ENCODE results near the gene LAX1.
"Not testable (repeated sequence)": the region's sequence is repeated elsewhere in the genome, so short reads cannot be mapped to it uniquely, and the experiment has no call there.

Gene LAX1, protein sequence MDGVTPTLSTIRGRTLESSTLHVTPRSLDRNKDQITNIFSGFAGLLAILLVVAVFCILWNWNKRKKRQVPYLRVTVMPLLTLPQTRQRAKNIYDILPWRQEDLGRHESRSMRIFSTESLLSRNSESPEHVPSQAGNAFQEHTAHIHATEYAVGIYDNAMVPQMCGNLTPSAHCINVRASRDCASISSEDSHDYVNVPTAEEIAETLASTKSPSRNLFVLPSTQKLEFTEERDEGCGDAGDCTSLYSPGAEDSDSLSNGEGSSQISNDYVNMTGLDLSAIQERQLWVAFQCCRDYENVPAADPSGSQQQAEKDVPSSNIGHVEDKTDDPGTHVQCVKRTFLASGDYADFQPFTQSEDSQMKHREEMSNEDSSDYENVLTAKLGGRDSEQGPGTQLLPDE

DNA sequence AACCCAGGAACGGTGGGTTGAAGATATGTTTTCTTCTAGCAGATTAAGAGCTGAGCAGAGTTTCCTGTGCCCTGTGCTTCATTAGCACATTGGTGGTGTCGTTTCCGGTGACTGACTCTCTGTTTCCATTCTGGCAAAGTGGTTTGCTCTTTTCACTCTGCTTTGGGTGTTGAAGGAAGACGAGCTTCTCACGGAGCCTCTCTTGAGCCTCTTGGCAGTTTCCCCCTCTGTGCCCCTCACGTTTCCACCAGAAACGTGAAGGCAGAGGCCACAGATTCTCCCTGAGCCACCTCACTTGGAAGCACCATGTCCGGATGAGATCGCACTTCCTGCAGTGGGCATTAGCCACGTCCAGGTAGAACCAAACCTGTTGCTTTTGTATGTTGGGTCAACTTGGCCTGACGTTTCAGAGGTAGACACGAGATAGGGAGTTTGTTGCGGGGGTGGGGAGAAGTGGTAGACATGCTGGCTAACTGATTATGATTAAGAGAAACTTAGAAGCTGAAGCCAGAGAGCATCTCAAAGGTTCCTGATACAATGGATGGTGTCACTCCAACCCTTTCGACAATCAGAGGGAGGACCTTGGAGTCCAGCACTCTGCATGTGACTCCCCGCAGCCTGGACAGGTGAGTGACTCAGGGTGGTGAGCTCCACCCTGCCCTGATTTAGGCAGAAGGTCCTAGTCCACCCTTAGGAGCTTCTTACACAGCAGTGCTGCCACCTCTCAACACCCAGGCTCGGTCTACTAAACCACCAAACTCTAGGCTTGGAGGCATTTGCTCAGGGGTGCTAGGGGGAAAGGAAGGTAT is at the start of gene LAX1:
Gene LAX1 (plus strand): TSS at position 155 of the 809 bp plus-strand sequence. CDS start 383 bp downstream, at position 538.
- peak; percentile 55 to 62 for DNase-seq (ENCODE audit: low read depth in 2 of 2)

DNA sequence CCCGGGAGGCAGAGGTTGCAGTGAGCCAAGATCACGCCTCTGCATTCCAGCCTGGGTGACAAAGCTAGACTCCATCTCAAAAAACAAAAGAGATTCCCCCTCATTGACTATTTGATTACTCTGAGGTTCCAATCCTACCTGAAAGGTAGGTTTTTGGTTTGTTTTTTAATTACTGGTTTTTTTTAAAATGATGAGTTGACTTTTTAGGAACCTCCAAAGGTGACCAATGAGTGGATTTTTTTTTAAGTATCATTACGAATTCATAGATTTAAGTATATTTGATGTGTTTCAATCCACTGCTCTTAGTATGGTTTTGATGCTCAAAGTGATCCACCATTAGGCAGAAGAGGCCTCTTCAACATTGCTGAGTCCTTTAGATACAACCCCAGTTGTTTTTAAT is 47.9 kb upstream of the LAX1 start:
- no peak for DNase-seq (ENCODE audit: low read depth in 2 of 2)

DNA sequence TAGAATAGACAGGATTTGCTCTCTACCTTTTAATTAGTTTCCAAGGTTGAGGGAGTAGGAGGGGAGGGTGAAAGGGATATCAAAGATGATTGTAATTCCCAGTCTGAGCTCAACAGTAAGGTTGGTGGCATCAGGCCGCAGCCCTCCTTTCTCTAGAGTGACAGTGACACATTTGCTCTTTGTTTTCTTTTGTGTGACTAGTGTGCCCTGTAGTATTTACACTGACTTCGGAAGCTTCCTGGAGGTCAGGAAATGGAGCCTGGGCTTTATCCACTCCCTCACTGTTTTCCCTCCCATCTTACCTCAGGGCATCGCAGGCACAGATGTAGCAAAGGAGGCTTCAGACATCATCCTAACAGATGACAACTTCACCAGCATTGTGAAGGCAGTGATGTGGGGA is 44.7 kb upstream of the LAX1 start:
- DNase-seq (ENCODE audit: low read depth in 2 of 2), result no peak

GRCh38 chr1:203722909-203723308 is 42.1 kb upstream of the LAX1 start:
- DNase-seq (ENCODE audit: low read depth in 2 of 2), result no peak

- DNase-seq (ENCODE audit: low read depth in 2 of 2), result no peak
These were observed 38.5 kb upstream of the LAX1 start for GRCh38 chr1:203726417-203726867.

DNA sequence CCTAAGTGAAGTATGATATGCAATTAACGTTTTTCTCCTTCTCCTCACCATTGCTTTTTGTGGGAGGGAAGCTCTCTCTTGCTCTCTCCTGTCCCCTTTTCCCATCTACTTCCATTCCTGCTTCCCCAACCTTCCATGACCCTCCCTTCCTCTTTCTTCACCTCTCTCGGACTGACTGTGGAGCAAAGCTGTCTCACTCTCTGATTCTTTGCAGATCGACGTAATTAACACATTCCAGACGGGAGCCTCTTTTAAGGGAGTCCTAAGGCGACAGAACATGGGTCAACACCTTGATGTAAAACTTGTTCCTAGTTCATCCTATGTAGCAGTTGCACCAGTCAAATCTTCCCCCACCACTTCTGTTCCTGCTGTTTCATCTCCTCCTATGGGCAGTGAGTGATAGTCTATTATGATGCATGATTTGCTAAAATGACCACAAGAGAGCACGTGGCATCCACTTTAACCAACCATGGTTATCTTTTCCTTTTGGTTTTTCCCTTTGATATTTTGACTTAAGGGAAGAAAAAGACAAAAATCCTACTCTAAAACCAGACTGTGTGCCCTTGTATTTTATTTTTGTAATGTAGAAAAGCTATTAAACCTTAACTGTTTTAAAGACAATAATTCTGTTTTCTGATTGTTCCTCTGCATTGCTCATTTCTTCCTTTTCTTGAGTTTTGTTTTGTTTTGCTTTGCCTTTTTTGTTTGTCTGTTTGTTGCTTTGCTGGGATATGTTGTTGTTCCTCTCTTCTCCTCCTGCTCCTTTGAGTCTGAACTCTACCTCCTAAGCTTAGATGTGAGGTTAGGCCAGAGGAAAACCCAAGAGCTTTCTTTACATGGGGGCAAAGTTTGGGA is 31.7 kb upstream of the LAX1 start:
- no peak for DNase-seq (ENCODE audit: low read depth in 2 of 2)

DNA sequence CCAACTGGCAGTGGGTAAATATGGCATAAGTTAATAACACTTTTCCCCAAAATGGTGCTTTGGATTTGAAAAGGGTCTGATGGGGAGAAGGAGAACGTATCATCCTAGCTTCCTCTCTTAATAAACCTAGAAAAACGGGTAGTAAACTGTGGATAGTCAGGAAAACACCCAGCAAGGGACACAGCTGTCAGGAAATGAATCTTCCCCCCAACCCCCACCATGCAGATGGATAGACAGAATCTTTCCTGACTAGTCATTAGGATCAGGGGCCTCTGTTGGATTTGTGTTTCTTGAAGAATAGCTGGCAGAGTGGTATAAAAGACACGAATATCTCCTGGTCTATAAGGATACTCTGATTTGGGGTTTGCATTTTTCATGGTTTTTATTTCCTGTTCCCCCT is 22.5 kb upstream of the LAX1 start:
- DNase-seq (ENCODE audit: low read depth in 2 of 2), result no peak

- DNase-seq (ENCODE audit: low read depth in 2 of 2), result no peak
These were observed 21.9 kb upstream of the LAX1 start for GRCh38 chr1:203743091-203743571.

GRCh38 chr1:203744075-203744972 is 20.7 kb upstream of the LAX1 start:
- no peak for DNase-seq (ENCODE audit: low read depth in 2 of 2)

GRCh38 chr1:203746281-203746680 is 18.7 kb upstream of the LAX1 start:
- DNase-seq (ENCODE audit: low read depth in 2 of 2), result no peak

GRCh38 chr1:203751051-203751450 is 13.9 kb upstream of the LAX1 start:
- DNase-seq (ENCODE audit: low read depth in 2 of 2), result no peak

DNA sequence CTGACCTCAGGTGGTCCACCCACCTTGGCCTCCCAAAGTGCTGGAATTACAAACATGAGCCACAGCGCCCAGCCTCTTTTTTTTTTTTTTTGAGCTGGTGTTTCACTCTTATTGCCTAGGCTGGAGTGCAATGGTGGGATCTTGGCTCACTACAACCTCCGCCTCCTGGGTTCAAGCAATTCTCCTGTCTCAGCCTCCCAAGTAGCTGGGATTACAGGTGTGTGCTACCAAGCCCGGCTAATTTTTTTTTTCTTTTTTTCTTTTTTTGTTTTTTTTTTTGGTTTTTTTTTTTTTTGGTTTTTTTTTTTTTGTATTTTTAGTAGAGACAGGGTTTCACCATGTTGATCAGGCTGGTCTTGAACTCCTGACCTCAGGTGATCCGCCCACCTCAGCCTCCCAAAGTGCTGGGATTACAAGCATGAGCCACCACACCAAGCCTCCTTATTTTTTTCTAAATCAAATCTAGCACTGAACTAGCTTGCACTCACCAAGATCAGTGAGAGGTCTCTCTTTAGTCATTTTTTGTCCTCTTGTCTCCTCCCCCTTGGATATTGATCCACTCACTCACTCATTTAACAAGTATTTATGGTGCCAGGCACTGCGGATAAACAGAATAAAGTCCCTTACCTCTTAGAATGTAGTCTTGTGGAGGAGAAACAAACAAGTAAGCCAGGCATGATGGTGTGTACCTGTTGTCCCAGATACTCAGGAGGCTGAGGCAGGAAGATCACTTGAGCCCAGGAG is 13.2 kb upstream of the LAX1 start:
- DNase-seq (ENCODE audit: low read depth in 2 of 2), result not testable (repeated sequence)

DNA sequence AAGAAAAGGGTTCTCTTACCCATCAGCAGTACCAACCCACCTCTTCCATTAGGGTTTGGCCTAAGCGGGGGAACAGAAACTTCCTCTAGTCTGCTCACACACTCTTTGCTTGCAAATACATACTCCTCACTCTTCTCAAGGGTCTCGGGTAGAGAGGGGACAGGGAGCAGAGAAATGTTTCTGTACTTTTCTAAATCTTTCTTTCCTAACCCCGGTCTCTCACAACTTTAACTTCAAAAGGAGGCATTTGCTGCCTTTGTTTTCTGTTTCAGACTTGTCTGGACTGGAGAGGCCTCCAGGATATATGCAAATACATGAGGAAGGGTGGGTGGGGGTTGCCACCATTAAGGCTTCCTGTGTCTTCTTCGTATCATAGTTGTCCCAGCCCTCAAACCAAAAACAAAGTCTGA is 10.5 kb upstream of the LAX1 start:
- DNase-seq (ENCODE audit: low read depth in 2 of 2), result no peak

DNA sequence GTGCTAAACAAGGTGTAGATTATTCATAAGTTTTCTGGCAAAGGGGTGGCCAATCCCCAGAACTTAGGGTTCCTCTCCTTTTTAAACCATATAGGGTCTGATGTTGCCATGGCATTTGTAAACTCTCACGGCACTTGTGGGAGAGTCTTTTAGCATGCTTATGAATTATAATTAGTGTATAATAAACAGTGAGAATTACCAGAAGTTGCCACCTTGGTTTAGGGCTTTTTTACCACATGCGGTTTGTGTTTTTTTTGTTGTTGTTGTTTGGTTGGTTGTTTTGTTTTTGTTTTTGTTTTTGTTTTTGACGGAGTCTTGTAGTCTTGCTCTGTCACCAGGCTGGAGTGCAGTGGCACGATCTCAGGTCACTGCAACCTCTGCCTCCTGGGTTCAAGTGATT is 8.9 kb upstream of the LAX1 start:
- DNase-seq (ENCODE audit: low read depth in 2 of 2), result no peak

- not testable (repeated sequence) for DNase-seq (ENCODE audit: low read depth in 2 of 2)
These were observed 6.2 kb upstream of the LAX1 start for GRCh38 chr1:203758749-203759148.

DNA sequence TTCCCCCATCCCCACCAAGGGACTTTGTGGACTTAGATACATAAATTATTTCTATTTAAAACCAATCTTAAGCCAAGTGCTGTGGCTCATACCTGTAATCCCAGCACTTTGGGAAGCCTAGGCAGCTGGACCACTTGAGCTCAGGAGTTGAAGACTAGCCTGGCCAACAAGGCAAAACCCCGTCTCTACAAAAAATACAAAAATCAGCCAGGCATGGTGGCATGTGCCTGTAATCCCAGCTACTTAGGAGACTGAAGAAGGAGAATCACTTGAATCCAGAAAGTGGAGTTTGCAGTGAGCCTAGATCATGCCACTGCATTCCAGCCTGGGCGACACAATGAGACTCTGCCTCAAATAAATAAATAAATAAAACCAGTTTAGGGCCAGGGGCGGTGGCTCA is 4.5 kb upstream of the LAX1 start:
- no peak for DNase-seq (ENCODE audit: low read depth in 2 of 2)

- not testable (repeated sequence) for DNase-seq (ENCODE audit: low read depth in 2 of 2)
These were observed 3.0 kb upstream of the LAX1 start for GRCh38 chr1:203761958-203762357.

- no peak for DNase-seq (ENCODE audit: low read depth in 2 of 2)
These were observed 1.5 kb upstream of the LAX1 start for GRCh38 chr1:203763505-203763904.

GRCh38 chr1:203764105-203765028 is 616 bp upstream of the LAX1 start:
- no peak for DNase-seq (ENCODE audit: low read depth in 2 of 2)
